GM23338 (cell line): ENCODE measurements around the gene MYO1D. TPM values are rescaled to one million over a fixed set of nuclear protein-coding genes. Genes with fewer than 3 reads are reported as not detected.

ENCODE experiments used
- ATAC-seq: fragments of 200-7000 bp; cut with Tn5 transposase; 3 replicates; pipeline ENCODE4 v1.9.1; 2020
- DNase-seq: peaks from one replicate; pipeline ENCODE4 v3.0.0-alpha.2; 2015; ENCODE audit warnings: low spot score
- H2AFZ ChIP-seq: fragments of 200-600 bp; sonication (generic); 2 replicates; pipeline ENCODE4 v1.8.0; 2016; ENCODE audit warnings: antibody characterized with exemption, mild to moderate bottlenecking, moderate library complexity
- H3F3A ChIP-seq: fragments of 200-600 bp; sonication (generic); replicated peaks from 2 replicates; pipeline ENCODE4 v1.8.0; 2017; ENCODE audit warnings: antibody characterized with exemption, mixed run types, low read depth
- H3K27ac ChIP-seq: fragments of 200-600 bp; sonication (generic); 2 replicates; pipeline ENCODE4 v1.6.1; 2016; ENCODE audit warnings: low read depth
- H3K27me3 ChIP-seq: fragments of 200-600 bp; sonication (generic); 2 replicates; pipeline ENCODE4 v1.8.0; 2016; ENCODE audit warnings: mild to moderate bottlenecking, mixed run types, moderate library complexity; ENCODE audit not compliant: insufficient read depth
- H3K36me3 ChIP-seq: fragments of 200-600 bp; sonication (generic); 2 replicates; pipeline ENCODE4 v1.8.0; 2016; ENCODE audit warnings: mild to moderate bottlenecking; ENCODE audit not compliant: insufficient read depth
- H3K4me1 ChIP-seq: fragments of 200-600 bp; sonication (generic); 2 replicates; pipeline ENCODE4 v1.8.0; 2016; ENCODE audit warnings: mild to moderate bottlenecking, moderate library complexity; ENCODE audit not compliant: insufficient read depth
- H3K4me2 ChIP-seq: fragments of 200-600 bp; sonication (generic); 2 replicates; pipeline ENCODE4 v1.7.1; 2017; ENCODE audit warnings: mixed run types
- H3K4me3 ChIP-seq: fragments of 200-600 bp; sonication (generic); 2 replicates; pipeline ENCODE4 v1.6.1; 2016; ENCODE audit warnings: mixed run types
- H3K79me2 ChIP-seq: fragments of 200-600 bp; sonication (generic); replicated peaks from 2 replicates; pipeline ENCODE4 v1.8.0; 2017; ENCODE audit warnings: mild to moderate bottlenecking; ENCODE audit not compliant: insufficient read depth
- H3K9me2 ChIP-seq: fragments of 200-600 bp; sonication (generic); 2 replicates; pipeline ENCODE4 v1.8.0; 2017; ENCODE audit not compliant: insufficient read depth
- H4K20me1 ChIP-seq: fragments of 200-600 bp; sonication (generic); replicated peaks from 2 replicates; pipeline ENCODE4 v1.8.0; 2017; ENCODE audit warnings: mild to moderate bottlenecking; ENCODE audit not compliant: insufficient read depth
- H3K27ac Mint-ChIP-seq: 2 replicates; pipeline ENCODE4 v1.8.0; 2020; ENCODE audit warnings: inconsistent platforms, mild to moderate bottlenecking, moderate library complexity, mixed read lengths
- H3K27me3 Mint-ChIP-seq: 3 replicates; pipeline ENCODE4 v1.8.0; 2022; ENCODE audit warnings: low read depth, mild to moderate bottlenecking, moderate library complexity, mixed read lengths, inconsistent platforms; ENCODE audit not compliant: insufficient read depth, poor library complexity
- H3K36me3 Mint-ChIP-seq: 3 replicates; pipeline ENCODE4 v1.8.0; 2021; ENCODE audit warnings: low read depth, mild to moderate bottlenecking, inconsistent platforms, moderate library complexity, mixed read lengths
- H3K4me1 Mint-ChIP-seq: 3 replicates; pipeline ENCODE4 v1.8.0; 2020; ENCODE audit warnings: mild to moderate bottlenecking, inconsistent platforms, mixed read lengths
- H3K4me3 Mint-ChIP-seq: 3 replicates; pipeline ENCODE4 v1.8.0; 2021; ENCODE audit warnings: moderate library complexity, mild to moderate bottlenecking, inconsistent platforms, mixed read lengths
- H3K9me3 Mint-ChIP-seq: 3 replicates; pipeline ENCODE4 v1.8.0; 2020; ENCODE audit warnings: moderate library complexity, mild to moderate bottlenecking, inconsistent platforms, mixed read lengths
- CREB1 ChIP-seq: fragments of 250-450 bp; sonication (Bioruptor Pico); IDR thresholded peaks from 2 replicates; pipeline ENCODE4 v1.5.0; 2020; ENCODE audit warnings: low read depth, mild to moderate bottlenecking, moderate library complexity
- EZH2 ChIP-seq: fragments of 200-600 bp; sonication (generic); IDR thresholded peaks from one replicate; pipeline ENCODE4 v1.8.0; 2017; ENCODE audit warnings: antibody characterized with exemption, mild to moderate bottlenecking, low read depth; ENCODE audit not compliant: unreplicated experiment
- EZH2phosphoT487 ChIP-seq: fragments of 200-600 bp; sonication (generic); IDR thresholded peaks from one replicate; pipeline ENCODE4 v1.8.1; 2018; ENCODE audit warnings: antibody characterized with exemption; ENCODE audit not compliant: unreplicated experiment
- JUNB ChIP-seq: IDR thresholded peaks from one replicate; pipeline ENCODE4 v1.6.1; 2016; ENCODE audit warnings: antibody characterized with exemption; ENCODE audit not compliant: unreplicated experiment
- NANOG ChIP-seq: IDR thresholded peaks from 2 replicates; pipeline ENCODE4 v1.6.1; 2016; ENCODE audit warnings: antibody characterized with exemption, borderline replicate concordance
- POLR2AphosphoS5 ChIP-seq: IDR thresholded peaks from 2 replicates; pipeline ENCODE4 v1.6.1; 2016; ENCODE audit warnings: antibody characterized with exemption, low read depth
- STAT1 ChIP-seq: IDR thresholded peaks from one replicate; pipeline ENCODE4 v1.6.1; 2016; ENCODE audit warnings: antibody characterized with exemption; ENCODE audit not compliant: unreplicated experiment
- ZNF114 ChIP-seq: fragments of 250-450 bp; sonication (Bioruptor Pico); IDR thresholded peaks from 2 replicates; pipeline ENCODE4 v1.5.0; 2020; ENCODE audit warnings: mild to moderate bottlenecking, moderate library complexity
- ZNF331 ChIP-seq: fragments of 250-450 bp; sonication (Bioruptor Pico); IDR thresholded peaks from 2 replicates; pipeline ENCODE4 v1.5.0; 2020; ENCODE audit warnings: low read depth, mild to moderate bottlenecking, moderate library complexity
- polyA plus RNA-seq: library from polyadenylated mRNA; unstranded; fragments of >200 nt; fragmentation: Nextera tagmentation; extraction: Ambion mirVana; gene quantifications from 2 replicates; pipeline ENCODE4 v1.2.1, GENCODE V29; 2016
- total RNA-seq: library from RNA; depleted of rRNA; stranded (reverse); fragments of >200 nt; shearing (Covaris generic); gene quantifications from 2 replicates; pipeline ENCODE4 v1.2.3, GENCODE V29; 2014
- TF ChIP-seq, protein P1 (sequence below): fragments of 250-450 bp; sonication (Bioruptor Pico); IDR thresholded peaks from 2 replicates; pipeline ENCODE4 v1.5.0; 2020; ENCODE audit warnings: mild to moderate bottlenecking, moderate library complexity
- TF ChIP-seq, protein P2 (sequence below): IDR thresholded peaks from 2 replicates; pipeline ENCODE4 v1.6.1; 2016; ENCODE audit warnings: antibody characterized with exemption
- TF ChIP-seq, protein P3 (sequence below), 2 experiments: fragments of 200-600 bp in 1 of 2; sonication (generic) in 1 of 2; conservative IDR thresholded peaks; 2 replicates each; pipeline versions ENCODE4 v1.5.1 to v1.6.1; 2016 to 2017; ENCODE audit warnings: antibody characterized with exemption in 2 of 2, low read depth in 2 of 2, mild to moderate bottlenecking in 2 of 2, moderate library complexity in 1 of 2
- TF ChIP-seq, protein P4 (sequence below): IDR thresholded peaks from one replicate; pipeline ENCODE4 v1.6.1; 2018; ENCODE audit warnings: antibody characterized with exemption; ENCODE audit not compliant: unreplicated experiment

Gene MYO1D
- total and polyA plus RNA-seq, 2 experiments from 2014 or later = 8.6 to 28.6 TPM

DNA sequence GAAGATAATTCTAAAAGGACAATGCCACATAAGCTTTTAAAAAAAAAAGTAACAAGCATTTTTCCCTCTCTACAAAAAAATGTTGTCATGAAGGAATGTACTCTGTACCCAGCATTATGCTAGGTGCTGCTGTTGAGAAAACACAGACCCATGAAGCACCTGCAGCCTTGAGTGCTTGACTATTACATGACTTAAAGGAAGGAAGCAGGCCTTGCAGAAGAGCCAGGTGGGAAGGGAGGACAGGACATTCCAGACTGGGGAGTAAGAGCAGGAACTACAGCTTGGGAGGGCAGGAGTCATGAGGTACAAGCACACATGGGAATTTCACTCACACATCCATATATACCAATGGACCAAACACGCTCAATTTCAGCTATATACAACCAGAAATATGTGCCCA, 3.8 kb downstream of the MYO1D start:
- no peak for ATAC-seq
- peaks cover 14% of the 10 kb centered on the region for H3K4me1 Mint-ChIP-seq
- peaks cover 2% of the 10 kb centered on the region for H3K27me3 Mint-ChIP-seq

More for the DNA sequence above, 3.8 kb downstream of the MYO1D start:
- Mint-ChIP-seq H3K9me3 (no peaks in the 10 kb centered on the region), H3K27ac (no peak overlapping the region), H3K4me3 (no peak overlapping the region), H3K36me3 (peaks cover 5% of the 10 kb centered on the region; the same call in 2 of the 3 replicates)
- H2AFZ ChIP-seq = no peak overlapping the region
- H3K27me3 ChIP-seq = no peaks in the 10 kb centered on the region
- no peak overlapping the region for H3K4me3 ChIP-seq
- H3F3A ChIP-seq = no peaks in the 10 kb centered on the region
- TF ChIP-seq POLR2AphosphoS5 (no peak), STAT1 (no peak), JUNB (no peak), EZH2phosphoT487 (no peak), NANOG (no peak), EZH2 (no peak), ZNF331 (CRISPR knock-in tag) (no peak), ZNF114 (CRISPR knock-in tag) (no peak), CREB1 (CRISPR knock-in tag) (no peak)
- TF ChIP-seq, protein P1, sequence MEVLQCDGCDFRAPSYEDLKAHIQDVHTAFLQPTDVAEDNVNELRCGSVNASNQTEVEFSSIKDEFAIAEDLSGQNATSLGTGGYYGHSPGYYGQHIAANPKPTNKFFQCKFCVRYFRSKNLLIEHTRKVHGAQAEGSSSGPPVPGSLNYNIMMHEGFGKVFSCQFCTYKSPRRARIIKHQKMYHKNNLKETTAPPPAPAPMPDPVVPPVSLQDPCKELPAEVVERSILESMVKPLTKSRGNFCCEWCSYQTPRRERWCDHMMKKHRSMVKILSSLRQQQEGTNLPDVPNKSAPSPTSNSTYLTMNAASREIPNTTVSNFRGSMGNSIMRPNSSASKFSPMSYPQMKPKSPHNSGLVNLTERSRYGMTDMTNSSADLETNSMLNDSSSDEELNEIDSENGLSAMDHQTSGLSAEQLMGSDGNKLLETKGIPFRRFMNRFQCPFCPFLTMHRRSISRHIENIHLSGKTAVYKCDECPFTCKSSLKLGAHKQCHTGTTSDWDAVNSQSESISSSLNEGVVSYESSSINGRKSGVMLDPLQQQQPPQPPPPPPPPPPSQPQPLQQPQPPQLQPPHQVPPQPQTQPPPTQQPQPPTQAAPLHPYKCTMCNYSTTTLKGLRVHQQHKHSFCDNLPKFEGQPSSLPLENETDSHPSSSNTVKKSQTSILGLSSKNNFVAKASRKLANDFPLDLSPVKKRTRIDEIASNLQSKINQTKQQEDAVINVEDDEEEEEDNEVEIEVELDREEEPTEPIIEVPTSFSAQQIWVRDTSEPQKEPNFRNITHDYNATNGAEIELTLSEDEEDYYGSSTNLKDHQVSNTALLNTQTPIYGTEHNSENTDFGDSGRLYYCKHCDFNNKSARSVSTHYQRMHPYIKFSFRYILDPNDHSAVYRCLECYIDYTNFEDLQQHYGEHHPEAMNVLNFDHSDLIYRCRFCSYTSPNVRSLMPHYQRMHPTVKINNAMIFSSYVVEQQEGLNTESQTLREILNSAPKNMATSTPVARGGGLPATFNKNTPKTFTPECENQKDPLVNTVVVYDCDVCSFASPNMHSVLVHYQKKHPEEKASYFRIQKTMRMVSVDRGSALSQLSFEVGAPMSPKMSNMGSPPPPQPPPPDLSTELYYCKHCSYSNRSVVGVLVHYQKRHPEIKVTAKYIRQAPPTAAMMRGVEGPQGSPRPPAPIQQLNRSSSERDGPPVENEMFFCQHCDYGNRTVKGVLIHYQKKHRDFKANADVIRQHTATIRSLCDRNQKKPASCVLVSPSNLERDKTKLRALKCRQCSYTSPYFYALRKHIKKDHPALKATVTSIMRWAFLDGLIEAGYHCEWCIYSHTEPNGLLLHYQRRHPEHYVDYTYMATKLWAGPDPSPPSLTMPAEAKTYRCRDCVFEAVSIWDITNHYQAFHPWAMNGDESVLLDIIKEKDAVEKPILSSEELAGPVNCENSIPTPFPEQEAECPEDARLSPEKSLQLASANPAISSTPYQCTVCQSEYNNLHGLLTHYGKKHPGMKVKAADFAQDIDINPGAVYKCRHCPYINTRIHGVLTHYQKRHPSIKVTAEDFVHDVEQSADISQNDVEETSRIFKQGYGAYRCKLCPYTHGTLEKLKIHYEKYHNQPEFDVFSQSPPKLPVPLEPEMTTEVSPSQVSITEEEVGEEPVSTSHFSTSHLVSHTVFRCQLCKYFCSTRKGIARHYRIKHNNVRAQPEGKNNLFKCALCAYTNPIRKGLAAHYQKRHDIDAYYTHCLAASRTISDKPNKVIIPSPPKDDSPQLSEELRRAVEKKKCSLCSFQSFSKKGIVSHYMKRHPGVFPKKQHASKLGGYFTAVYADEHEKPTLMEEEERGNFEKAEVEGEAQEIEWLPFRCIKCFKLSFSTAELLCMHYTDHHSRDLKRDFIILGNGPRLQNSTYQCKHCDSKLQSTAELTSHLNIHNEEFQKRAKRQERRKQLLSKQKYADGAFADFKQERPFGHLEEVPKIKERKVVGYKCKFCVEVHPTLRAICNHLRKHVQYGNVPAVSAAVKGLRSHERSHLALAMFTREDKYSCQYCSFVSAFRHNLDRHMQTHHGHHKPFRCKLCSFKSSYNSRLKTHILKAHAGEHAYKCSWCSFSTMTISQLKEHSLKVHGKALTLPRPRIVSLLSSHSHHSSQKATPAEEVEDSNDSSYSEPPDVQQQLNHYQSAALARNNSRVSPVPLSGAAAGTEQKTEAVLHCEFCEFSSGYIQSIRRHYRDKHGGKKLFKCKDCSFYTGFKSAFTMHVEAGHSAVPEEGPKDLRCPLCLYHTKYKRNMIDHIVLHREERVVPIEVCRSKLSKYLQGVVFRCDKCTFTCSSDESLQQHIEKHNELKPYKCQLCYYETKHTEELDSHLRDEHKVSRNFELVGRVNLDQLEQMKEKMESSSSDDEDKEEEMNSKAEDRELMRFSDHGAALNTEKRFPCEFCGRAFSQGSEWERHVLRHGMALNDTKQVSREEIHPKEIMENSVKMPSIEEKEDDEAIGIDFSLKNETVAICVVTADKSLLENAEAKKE (CRISPR knock-in tag) = no peak
- TF ChIP-seq, protein P2, sequence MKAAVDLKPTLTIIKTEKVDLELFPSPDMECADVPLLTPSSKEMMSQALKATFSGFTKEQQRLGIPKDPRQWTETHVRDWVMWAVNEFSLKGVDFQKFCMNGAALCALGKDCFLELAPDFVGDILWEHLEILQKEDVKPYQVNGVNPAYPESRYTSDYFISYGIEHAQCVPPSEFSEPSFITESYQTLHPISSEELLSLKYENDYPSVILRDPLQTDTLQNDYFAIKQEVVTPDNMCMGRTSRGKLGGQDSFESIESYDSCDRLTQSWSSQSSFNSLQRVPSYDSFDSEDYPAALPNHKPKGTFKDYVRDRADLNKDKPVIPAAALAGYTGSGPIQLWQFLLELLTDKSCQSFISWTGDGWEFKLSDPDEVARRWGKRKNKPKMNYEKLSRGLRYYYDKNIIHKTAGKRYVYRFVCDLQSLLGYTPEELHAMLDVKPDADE = no peak
- TF ChIP-seq, protein P3, sequence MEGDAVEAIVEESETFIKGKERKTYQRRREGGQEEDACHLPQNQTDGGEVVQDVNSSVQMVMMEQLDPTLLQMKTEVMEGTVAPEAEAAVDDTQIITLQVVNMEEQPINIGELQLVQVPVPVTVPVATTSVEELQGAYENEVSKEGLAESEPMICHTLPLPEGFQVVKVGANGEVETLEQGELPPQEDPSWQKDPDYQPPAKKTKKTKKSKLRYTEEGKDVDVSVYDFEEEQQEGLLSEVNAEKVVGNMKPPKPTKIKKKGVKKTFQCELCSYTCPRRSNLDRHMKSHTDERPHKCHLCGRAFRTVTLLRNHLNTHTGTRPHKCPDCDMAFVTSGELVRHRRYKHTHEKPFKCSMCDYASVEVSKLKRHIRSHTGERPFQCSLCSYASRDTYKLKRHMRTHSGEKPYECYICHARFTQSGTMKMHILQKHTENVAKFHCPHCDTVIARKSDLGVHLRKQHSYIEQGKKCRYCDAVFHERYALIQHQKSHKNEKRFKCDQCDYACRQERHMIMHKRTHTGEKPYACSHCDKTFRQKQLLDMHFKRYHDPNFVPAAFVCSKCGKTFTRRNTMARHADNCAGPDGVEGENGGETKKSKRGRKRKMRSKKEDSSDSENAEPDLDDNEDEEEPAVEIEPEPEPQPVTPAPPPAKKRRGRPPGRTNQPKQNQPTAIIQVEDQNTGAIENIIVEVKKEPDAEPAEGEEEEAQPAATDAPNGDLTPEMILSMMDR (conservative IDR thresholded peaks at IDR 0.05; ENCODE audit: low read depth in 2 of 2) = no peak
- TF ChIP-seq, protein P4, sequence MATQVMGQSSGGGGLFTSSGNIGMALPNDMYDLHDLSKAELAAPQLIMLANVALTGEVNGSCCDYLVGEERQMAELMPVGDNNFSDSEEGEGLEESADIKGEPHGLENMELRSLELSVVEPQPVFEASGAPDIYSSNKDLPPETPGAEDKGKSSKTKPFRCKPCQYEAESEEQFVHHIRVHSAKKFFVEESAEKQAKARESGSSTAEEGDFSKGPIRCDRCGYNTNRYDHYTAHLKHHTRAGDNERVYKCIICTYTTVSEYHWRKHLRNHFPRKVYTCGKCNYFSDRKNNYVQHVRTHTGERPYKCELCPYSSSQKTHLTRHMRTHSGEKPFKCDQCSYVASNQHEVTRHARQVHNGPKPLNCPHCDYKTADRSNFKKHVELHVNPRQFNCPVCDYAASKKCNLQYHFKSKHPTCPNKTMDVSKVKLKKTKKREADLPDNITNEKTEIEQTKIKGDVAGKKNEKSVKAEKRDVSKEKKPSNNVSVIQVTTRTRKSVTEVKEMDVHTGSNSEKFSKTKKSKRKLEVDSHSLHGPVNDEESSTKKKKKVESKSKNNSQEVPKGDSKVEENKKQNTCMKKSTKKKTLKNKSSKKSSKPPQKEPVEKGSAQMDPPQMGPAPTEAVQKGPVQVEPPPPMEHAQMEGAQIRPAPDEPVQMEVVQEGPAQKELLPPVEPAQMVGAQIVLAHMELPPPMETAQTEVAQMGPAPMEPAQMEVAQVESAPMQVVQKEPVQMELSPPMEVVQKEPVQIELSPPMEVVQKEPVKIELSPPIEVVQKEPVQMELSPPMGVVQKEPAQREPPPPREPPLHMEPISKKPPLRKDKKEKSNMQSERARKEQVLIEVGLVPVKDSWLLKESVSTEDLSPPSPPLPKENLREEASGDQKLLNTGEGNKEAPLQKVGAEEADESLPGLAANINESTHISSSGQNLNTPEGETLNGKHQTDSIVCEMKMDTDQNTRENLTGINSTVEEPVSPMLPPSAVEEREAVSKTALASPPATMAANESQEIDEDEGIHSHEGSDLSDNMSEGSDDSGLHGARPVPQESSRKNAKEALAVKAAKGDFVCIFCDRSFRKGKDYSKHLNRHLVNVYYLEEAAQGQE = no peak
- no peak for DNase-seq
- peaks cover 18% of the 10 kb centered on the region; the same call in 1 of the 2 replicates for H4K20me1 ChIP-seq
- H3K27ac ChIP-seq = no peak overlapping the region
- H3K4me1 ChIP-seq = peaks cover 11% of the 10 kb centered on the region
- peaks cover 62% of the 10 kb centered on the region for H3K79me2 ChIP-seq
- no peaks in the 10 kb centered on the region for H3K36me3 ChIP-seq
- H3K9me2 ChIP-seq = no peaks in the 10 kb centered on the region
- no peak overlapping the region for H3K4me2 ChIP-seq
